GM12874 (cell line): ENCODE measurements around the gene EPHB1.

ENCODE experiments used
- TF ChIP-seq, protein P1 (sequence below): IDR thresholded peaks from 2 replicates; pipeline ENCODE4 v1.5.1; 2011; ENCODE audit warnings: low read depth, mild to moderate bottlenecking, control low read depth, low read length, moderate library complexity; ENCODE audit not compliant: insufficient read depth

The EPHB1 gene

DNA sequence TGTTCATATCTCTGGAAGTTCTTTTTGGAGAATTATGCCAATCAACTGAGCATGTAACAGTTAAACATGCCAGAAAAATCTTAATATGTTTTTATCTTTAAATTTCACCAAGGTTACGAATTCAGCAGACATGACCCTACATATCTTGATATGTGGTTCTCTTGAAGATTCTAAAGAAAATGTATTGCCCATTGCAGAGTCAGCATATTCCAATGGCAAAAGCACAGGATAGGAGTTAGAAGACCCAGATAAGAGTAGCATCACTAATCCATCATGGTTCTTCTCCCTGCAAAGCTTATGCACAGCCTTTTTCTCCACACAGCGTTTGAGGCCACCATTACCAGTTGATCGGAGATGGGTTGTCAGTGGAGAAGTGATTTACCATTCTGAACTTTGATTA lies 402.8 kb downstream of the EPHB1 start:
- TF ChIP-seq, protein P1, sequence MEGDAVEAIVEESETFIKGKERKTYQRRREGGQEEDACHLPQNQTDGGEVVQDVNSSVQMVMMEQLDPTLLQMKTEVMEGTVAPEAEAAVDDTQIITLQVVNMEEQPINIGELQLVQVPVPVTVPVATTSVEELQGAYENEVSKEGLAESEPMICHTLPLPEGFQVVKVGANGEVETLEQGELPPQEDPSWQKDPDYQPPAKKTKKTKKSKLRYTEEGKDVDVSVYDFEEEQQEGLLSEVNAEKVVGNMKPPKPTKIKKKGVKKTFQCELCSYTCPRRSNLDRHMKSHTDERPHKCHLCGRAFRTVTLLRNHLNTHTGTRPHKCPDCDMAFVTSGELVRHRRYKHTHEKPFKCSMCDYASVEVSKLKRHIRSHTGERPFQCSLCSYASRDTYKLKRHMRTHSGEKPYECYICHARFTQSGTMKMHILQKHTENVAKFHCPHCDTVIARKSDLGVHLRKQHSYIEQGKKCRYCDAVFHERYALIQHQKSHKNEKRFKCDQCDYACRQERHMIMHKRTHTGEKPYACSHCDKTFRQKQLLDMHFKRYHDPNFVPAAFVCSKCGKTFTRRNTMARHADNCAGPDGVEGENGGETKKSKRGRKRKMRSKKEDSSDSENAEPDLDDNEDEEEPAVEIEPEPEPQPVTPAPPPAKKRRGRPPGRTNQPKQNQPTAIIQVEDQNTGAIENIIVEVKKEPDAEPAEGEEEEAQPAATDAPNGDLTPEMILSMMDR: no peak

DNA sequence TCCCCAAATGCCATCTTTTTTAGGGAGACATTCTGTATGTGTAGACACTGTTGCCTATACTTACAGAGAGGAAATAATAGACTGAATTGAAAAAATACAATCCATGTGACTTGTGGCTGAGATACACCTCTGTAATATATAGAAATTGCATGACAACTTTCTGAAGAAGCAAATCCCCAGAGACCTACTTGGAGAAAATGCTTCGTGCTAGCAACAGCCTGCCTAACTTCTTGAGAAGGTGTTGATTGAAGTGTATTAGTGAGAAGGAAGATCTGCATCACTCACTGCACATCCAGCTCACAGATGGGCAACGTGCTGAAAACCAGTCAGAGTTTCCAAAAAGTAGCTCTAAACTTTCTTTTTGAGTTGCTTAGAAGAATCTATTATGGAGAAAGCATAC lies 404.1 kb downstream of the EPHB1 start:
- TF ChIP-seq, protein P1: no peak

DNA sequence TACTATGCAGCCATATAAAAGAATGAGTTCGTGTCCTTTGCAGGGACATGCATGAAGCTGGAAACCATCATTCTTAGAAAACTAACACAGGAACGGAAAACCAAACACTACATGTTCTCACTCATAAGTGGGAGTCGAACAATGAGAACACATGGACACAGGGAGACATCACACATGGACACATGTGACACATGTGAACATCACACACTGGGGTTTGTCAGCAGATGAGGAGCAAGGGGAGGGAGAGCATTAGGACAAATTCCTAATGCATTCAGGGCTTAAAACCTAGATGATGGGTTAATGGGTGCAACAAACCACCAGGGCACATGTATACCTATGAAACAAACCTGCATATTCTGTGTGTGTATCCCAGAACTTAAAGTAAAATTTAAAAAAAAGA lies 408.0 kb downstream of the EPHB1 start:
- TF ChIP-seq, protein P1: no peak

DNA sequence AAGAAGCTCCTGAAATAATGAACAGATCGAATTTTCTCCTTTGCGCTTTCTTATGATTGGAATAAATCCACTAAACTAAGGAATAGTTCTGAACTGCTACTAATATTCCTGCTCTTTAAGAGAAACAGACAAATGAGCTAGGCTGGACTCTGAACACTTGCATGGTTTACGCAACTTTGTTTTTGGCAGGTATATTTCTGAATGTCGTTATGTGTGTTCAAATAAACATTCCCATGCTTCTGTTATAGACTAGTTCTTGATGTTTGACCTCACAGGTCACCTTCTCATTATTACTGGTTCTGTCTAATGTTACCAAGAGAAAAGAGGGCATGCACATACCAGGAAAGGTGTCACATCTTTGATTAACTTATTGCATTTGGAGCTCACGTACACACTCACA lies 418.2 kb downstream of the EPHB1 start:
- TF ChIP-seq, protein P1: no peak

DNA sequence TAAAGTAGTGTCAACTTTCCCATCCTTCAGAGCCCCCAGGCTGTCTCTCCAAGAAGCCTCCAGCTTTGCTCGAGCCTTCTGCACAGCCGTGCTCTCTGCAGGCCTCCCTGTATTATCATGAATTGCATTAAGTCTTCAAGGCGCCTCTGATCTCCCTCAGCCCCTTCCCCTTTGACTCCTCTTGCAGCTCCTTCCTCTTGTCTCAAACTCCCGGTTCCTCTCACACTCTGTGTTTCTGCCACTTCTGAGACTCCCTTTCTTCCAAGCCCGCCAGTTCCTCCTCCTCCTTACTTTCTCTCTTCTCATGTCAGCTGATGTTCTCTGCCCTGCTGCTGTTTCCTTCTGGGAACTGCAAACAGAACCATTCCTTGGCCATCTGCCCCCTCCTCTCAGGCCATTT lies 418.8 kb downstream of the EPHB1 start:
- TF ChIP-seq, protein P1: no peak

DNA sequence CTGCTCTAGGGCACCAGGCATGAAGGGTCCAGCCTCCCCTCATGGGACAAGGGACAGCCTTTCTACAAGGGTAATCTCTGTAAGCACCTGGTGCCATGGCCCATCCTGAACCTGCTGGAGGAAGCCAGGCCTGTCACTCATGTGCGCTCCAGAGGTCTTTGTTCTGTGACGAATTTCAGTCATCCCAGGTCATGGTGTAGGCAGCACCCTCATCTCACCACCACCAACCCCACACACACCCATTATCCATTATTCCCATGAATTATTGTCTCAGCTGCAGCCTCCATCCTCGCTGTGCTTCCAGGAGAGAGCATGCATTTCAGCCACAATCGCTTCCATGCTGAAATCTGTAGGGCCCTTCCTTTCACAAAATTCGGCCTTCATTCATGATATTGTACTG lies 419.3 kb downstream of the EPHB1 start:
- TF ChIP-seq, protein P1: no peak

DNA sequence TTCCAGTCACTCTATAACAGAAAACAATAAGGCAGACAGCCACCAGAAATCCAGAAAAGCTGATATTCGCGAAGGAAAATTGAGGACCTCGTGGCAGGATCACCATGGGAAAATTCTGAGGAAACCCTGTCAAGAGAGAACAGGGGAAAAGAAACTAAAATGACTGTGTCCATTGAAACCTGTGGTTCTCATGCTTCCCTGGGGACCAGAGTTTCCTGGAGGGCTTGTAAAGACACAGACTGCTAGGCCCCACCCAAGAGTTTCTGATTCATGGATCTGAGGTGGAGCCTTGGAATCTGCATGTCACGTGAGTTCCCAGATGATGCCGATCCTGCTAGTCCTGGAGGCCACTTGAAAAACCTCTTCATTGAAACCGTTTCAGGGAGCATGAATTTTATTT lies 420.5 kb downstream of the EPHB1 start:
- TF ChIP-seq, protein P1: no peak

DNA sequence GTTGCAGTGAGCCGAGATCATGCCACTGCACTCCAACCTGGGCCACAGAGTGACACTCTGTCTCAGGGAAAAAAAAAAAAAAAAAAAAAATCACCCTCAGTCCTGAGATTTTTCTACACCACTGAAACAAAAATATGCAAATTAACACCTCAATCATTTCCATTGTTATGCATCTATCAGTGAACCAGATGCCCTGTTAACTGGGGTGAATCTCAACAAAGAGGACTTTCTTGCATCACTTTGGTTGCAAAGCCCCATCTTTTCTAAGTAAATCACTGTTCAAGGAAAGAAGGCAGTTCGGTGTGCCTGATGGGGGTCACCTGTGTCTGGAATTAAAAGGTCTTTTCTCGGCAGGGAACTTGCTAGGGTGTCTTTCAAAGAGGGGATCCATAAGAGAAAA lies 421.6 kb downstream of the EPHB1 start:
- TF ChIP-seq, protein P1: no peak
